GM12891 (cell line): Measurements from ENCODE around the gene RGS3.

ENCODE experiments used
- PAX5 ChIP-seq: IDR thresholded peaks from 2 replicates; pipeline ENCODE4 v1.6.1; 2011; ENCODE audit warnings: low read length, moderate library complexity, mild to moderate bottlenecking; ENCODE audit not compliant: insufficient read depth, severe bottlenecking
- POLR2A ChIP-seq: IDR thresholded peaks from 2 replicates; pipeline ENCODE4 v1.6.1; 2011; ENCODE audit warnings: low read depth, low read length, control low read depth
- POLR2AphosphoS5 ChIP-seq: IDR thresholded peaks from 2 replicates; pipeline ENCODE4 v1.6.1; 2011; ENCODE audit warnings: low read depth, low read length, control low read depth
- SPI1 ChIP-seq: IDR thresholded peaks from 2 replicates; pipeline ENCODE4 v1.6.1; 2011; ENCODE audit warnings: low read depth, low read length, control low read depth
- TAF1 ChIP-seq: IDR thresholded peaks from 2 replicates; pipeline ENCODE4 v1.6.1; 2011; ENCODE audit warnings: low read depth, low read length, control low read depth

- no peak for TF ChIP-seq TAF1
- no peak for TF ChIP-seq POLR2A
- TF ChIP-seq POLR2AphosphoS5, result no peak
- no peak for TF ChIP-seq SPI1
- TF ChIP-seq PAX5, result no peak
Observed at GRCh38 chr9:113492343-113493202, 29.0 kb downstream of the RGS3 start.
